DOHH2 (cell line): ENCODE measurements around the gene TREX2.

Experiments
- H3F3A ChIP-seq: fragments of 200-600 bp; sonication (generic), shearing (Covaris generic); 2 replicates; pipeline ENCODE4 v1.6.0; 2016; ENCODE audit warnings: antibody characterized with exemption, mild to moderate bottlenecking; ENCODE audit not compliant: control insufficient read depth, insufficient read depth
- H3K27ac ChIP-seq: fragments of 200-600 bp; sonication (generic); 2 replicates; pipeline ENCODE4 v1.5.1; 2014; ENCODE audit warnings: low read depth, mild to moderate bottlenecking, low read length, moderate library complexity
- H3K27me3 ChIP-seq: fragments of 200-600 bp; sonication (generic); 2 replicates; pipeline ENCODE4 v1.6.1; 2014; ENCODE audit warnings: mild to moderate bottlenecking, low read length, mixed read lengths; ENCODE audit not compliant: control insufficient read depth
- H3K36me3 ChIP-seq: fragments of 200-600 bp; sonication (generic); 2 replicates; pipeline ENCODE4 v1.6.1; 2014; ENCODE audit warnings: mild to moderate bottlenecking, low read length, moderate library complexity, mixed read lengths; ENCODE audit not compliant: control insufficient read depth
- H3K4me1 ChIP-seq: fragments of 200-600 bp; sonication (generic); 2 replicates; pipeline ENCODE4 v1.6.1; 2014; ENCODE audit warnings: mild to moderate bottlenecking, low read length, mixed read lengths; ENCODE audit not compliant: control insufficient read depth
- H3K4me2 ChIP-seq: fragments of 200-600 bp; sonication (generic); 2 replicates; pipeline ENCODE4 v1.6.0; 2014; ENCODE audit warnings: mild to moderate bottlenecking, low read length, moderate library complexity
- H3K4me3 ChIP-seq: fragments of 200-600 bp; sonication (generic); 2 replicates; pipeline ENCODE4 v1.5.1; 2014; ENCODE audit warnings: mild to moderate bottlenecking, low read length, mixed read lengths
- H3K79me2 ChIP-seq: fragments of 200-600 bp; sonication (generic); 2 replicates; pipeline ENCODE4 v1.6.1; 2014; ENCODE audit warnings: mild to moderate bottlenecking, low read length, mixed read lengths; ENCODE audit not compliant: control insufficient read depth
- H3K9me2 ChIP-seq: fragments of 200-600 bp; sonication (generic); replicated peaks from 2 replicates; pipeline ENCODE4 v1.6.1; 2014; ENCODE audit warnings: mild to moderate bottlenecking, low read length, mixed read lengths; ENCODE audit not compliant: control insufficient read depth
- H3K9me3 ChIP-seq: fragments of 200-600 bp; sonication (generic); 2 replicates; pipeline ENCODE4 v1.6.1; 2014; ENCODE audit warnings: antibody characterized with exemption, low read length, mixed read lengths; ENCODE audit not compliant: control insufficient read depth, insufficient read depth
- H4K20me1 ChIP-seq: fragments of 200-600 bp; sonication (generic); 2 replicates; pipeline ENCODE4 v1.6.0; 2014; ENCODE audit warnings: low read depth, mild to moderate bottlenecking, antibody characterized with exemption, low read length, moderate library complexity; ENCODE audit not compliant: control insufficient read depth, insufficient read depth
- CTCF ChIP-seq: fragments of 200-600 bp; sonication (generic); IDR thresholded peaks from one replicate; pipeline ENCODE4 v1.5.1; 2014; ENCODE audit warnings: antibody characterized with exemption, mild to moderate bottlenecking, low read depth, low read length; ENCODE audit not compliant: poor library complexity, severe bottlenecking
- EZH2phosphoT487 ChIP-seq: fragments of 200-600 bp; sonication (generic); IDR thresholded peaks from 2 replicates; pipeline ENCODE4 v1.6.1; 2017; ENCODE audit warnings: borderline replicate concordance, mild to moderate bottlenecking, antibody characterized with exemption, low read length, moderate library complexity, mixed read lengths

Gene TREX2

GRCh38 chrX:153445856-153446635 is at the start of gene TREX2:
Gene TREX2 (minus strand): TSS chrX:153446056. CDS start chrX:153445430, 626 bp downstream.
- no peaks in the 10 kb centered on the region for H3K36me3 ChIP-seq
- H3F3A ChIP-seq, result no peaks in the 10 kb centered on the region
- H3K79me2 ChIP-seq, result no peaks in the 10 kb centered on the region
- H3K27me3 ChIP-seq, result no peaks in the 10 kb centered on the region
- no peaks in the 10 kb centered on the region for H3K9me2 ChIP-seq
- H4K20me1 ChIP-seq, result no peaks in the 10 kb centered on the region
- no peak within 1 kb of the TSS for H3K4me3 ChIP-seq
- no peak within 1 kb of the TSS for H3K4me2 ChIP-seq
- no peak within 1 kb of the TSS for H3K27ac ChIP-seq
- H3K9me3 ChIP-seq, result no peaks in the 10 kb centered on the region
- TF ChIP-seq EZH2phosphoT487, result no peak
- no peak for TF ChIP-seq CTCF
- no peaks in the 10 kb centered on the region for H3K4me1 ChIP-seq

GRCh38 chrX:153495362-153495751 is 49.5 kb upstream of the TREX2 start:
- Histone ChIP-seq H3K9me3 (no peaks in the 10 kb centered on the region), H3K9me2 (no peaks in the 10 kb centered on the region), H3K79me2 (no peaks in the 10 kb centered on the region), H3K27ac (no peak overlapping the region), H3K36me3 (no peaks in the 10 kb centered on the region), H3F3A (no peaks in the 10 kb centered on the region), H3K4me3 (no peak overlapping the region), H4K20me1 (no peaks in the 10 kb centered on the region), H3K4me2 (no peak overlapping the region), H3K27me3 (no peaks in the 10 kb centered on the region), H3K4me1 (no peaks in the 10 kb centered on the region)
- TF ChIP-seq EZH2phosphoT487 (no peak), CTCF (no peak)

DNA sequence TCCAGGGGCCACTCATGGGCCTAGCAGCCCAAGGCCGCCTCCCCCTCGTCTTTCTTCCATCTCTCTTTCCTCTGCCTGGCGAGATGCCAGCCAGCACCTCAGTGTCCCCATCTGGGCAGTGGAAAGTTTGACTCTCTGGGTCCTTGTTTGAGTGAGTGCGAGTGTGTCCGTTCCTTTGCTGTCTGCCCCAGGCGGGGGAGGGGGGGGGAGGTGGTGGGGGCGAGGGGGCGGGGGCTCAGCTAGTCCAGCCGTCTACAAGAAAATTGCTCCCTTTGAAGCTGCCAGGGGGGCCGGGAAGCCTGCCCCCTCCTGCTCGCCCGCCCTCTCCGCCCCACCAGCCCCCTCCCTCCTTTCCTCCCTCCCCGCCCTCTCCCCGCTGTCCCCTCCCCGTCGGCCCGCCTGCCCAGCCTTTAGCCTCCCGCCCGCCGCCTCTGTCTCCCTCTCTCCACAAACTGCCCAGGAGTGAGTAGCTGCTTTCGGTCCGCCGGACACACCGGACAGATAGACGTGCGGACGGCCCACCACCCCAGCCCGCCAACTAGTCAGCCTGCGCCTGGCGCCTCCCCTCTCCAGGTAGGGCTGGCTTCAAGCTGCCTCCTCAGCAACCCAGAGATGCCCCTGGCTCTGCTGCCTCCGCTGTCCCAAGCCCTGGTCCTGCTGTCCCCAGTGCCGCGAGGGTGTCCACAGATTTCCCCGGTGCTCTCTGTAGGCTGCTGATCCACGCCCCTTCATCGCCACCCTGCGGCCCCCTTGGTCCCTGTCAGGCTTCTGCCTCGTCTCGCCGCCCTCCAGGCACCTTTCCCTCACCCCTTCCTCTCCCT is 48.9 kb upstream of the TREX2 start, which contains the start of gene BGN:
TSS of gene BGN (plus strand) at position 440 of the 821 bp plus-strand sequence. CDS start 9,652 bp downstream, outside the sequence.
- H3K27ac ChIP-seq, result no peak within 1 kb of the TSS
- no peaks in the 10 kb centered on the region for H3K9me2 ChIP-seq
- H3K4me3 ChIP-seq, result no peak within 1 kb of the TSS
- H3K4me1 ChIP-seq, result no peaks in the 10 kb centered on the region
- no peaks in the 10 kb centered on the region for H3K36me3 ChIP-seq
- no peaks in the 10 kb centered on the region for H3F3A ChIP-seq
- H4K20me1 ChIP-seq, result no peaks in the 10 kb centered on the region
- H3K79me2 ChIP-seq, result no peaks in the 10 kb centered on the region
- no peak within 1 kb of the TSS for H3K4me2 ChIP-seq
- no peaks in the 10 kb centered on the region for H3K9me3 ChIP-seq
- H3K27me3 ChIP-seq, result no peaks in the 10 kb centered on the region
- no peak for TF ChIP-seq CTCF
- TF ChIP-seq EZH2phosphoT487, result no peak
